Trophoblast cell (in vitro differentiated cells and primary cell): ENCODE results near the gene FGL2.

Experiments
- DNase-seq, 2 donors: peaks; one replicate each; pipeline ENCODE4 v3.0.0-alpha.2; 2016
- H2AFZ ChIP-seq: 2 replicates; pipeline ENCODE4 v1.6.1; 2013; ENCODE audit warnings: low read length, moderate library complexity, mild to moderate bottlenecking; ENCODE audit not compliant: insufficient read depth, poor library complexity
- H2AK5ac ChIP-seq: 2 replicates; pipeline ENCODE4 v1.6.1; 2013; ENCODE audit warnings: mild to moderate bottlenecking, low read length
- H2BK120ac ChIP-seq: 2 replicates; pipeline ENCODE4 v1.6.1; 2013; ENCODE audit warnings: low read length, mild to moderate bottlenecking, moderate library complexity; ENCODE audit not compliant: insufficient read depth, poor library complexity
- H2BK12ac ChIP-seq: 2 replicates; pipeline ENCODE4 v1.6.1; 2013; ENCODE audit warnings: mild to moderate bottlenecking, low read length, moderate library complexity
- H2BK5ac ChIP-seq: 2 replicates; pipeline ENCODE4 v1.6.1; 2013; ENCODE audit warnings: low read length, low read depth, moderate library complexity, mild to moderate bottlenecking; ENCODE audit not compliant: poor library complexity
- H3K14ac ChIP-seq: 2 replicates; pipeline ENCODE4 v1.6.1; 2013; ENCODE audit warnings: mild to moderate bottlenecking, low read length
- H3K18ac ChIP-seq: 2 replicates; pipeline ENCODE4 v1.6.1; 2013; ENCODE audit warnings: mild to moderate bottlenecking, low read length
- H3K23ac ChIP-seq: 2 replicates; pipeline ENCODE4 v1.6.1; 2013; ENCODE audit warnings: low read length
- H3K27ac ChIP-seq: 2 replicates; pipeline ENCODE4 v1.5.1; 2013; ENCODE audit warnings: low read depth, mild to moderate bottlenecking, inconsistent platforms, low read length, moderate library complexity
- H3K27me3 ChIP-seq: 2 replicates; pipeline ENCODE4 v1.6.1; 2013; ENCODE audit warnings: inconsistent platforms, mild to moderate bottlenecking, low read length, moderate library complexity; ENCODE audit not compliant: insufficient read depth
- H3K36me3 ChIP-seq, 2 experiments: 1 replicate in 1 of 2; 2 replicates in 1 of 2; pipeline ENCODE4 v1.6.1; 2013; ENCODE audit warnings: low read length in 2 of 2, mild to moderate bottlenecking in 2 of 2, moderate library complexity in 1 of 2; ENCODE audit not compliant: insufficient read depth in 2 of 2, control insufficient read depth in 1 of 2
- H3K4ac ChIP-seq: 2 replicates; pipeline ENCODE4 v1.6.1; 2013; ENCODE audit warnings: low read depth, mild to moderate bottlenecking, low read length, moderate library complexity
- H3K4me1 ChIP-seq, 2 experiments: 1 replicate in 1 of 2; 2 replicates in 1 of 2; pipeline ENCODE4 v1.6.1; 2013; ENCODE audit warnings: low read length in 2 of 2, mild to moderate bottlenecking in 2 of 2, moderate library complexity in 1 of 2; ENCODE audit not compliant: insufficient read depth in 2 of 2, control insufficient read depth in 1 of 2
- H3K4me2 ChIP-seq: 2 replicates; pipeline ENCODE4 v1.6.1; 2013; ENCODE audit warnings: inconsistent platforms, mild to moderate bottlenecking, low read length, moderate library complexity
- H3K4me3 ChIP-seq: 2 replicates; pipeline ENCODE4 v1.5.1; 2013; ENCODE audit warnings: mild to moderate bottlenecking, low read depth, low read length, inconsistent platforms
- H3K79me1 ChIP-seq: one replicate; pipeline ENCODE4 v1.6.1; 2013; ENCODE audit warnings: low read length
- H3K79me2 ChIP-seq: 2 replicates; pipeline ENCODE4 v1.6.1; 2013; ENCODE audit warnings: low read length, mild to moderate bottlenecking; ENCODE audit not compliant: control insufficient read depth, insufficient read depth, poor library complexity
- H3K9ac ChIP-seq: 2 replicates; pipeline ENCODE4 v1.6.1; 2013; ENCODE audit warnings: mild to moderate bottlenecking, low read length
- H3K9me3 ChIP-seq: 2 replicates; pipeline ENCODE4 v1.6.1; 2013; ENCODE audit warnings: low read depth, mild to moderate bottlenecking, control low read depth, inconsistent platforms, low read length; ENCODE audit not compliant: insufficient read depth
- H4K12ac ChIP-seq: 2 replicates; pipeline ENCODE4 v1.6.1; 2013; ENCODE audit warnings: low read depth, mild to moderate bottlenecking, low read length, moderate library complexity
- H4K8ac ChIP-seq: 2 replicates; pipeline ENCODE4 v1.6.1; 2013; ENCODE audit warnings: low read depth, mild to moderate bottlenecking, low read length, moderate library complexity
- H4K91ac ChIP-seq: one replicate; pipeline ENCODE4 v1.6.1; 2013; ENCODE audit warnings: low read depth, mild to moderate bottlenecking, low read length, moderate library complexity
- WGBS: extraction: QIAGEN DNeasy Blood & Tissue Kit; methylation state at CpG from one replicate; pipeline ENCODE4 v1.1.7; 2013; ENCODE audit warnings: missing lambda C conversion rate; ENCODE audit not compliant: insufficient read length, insufficient coverage; ENCODE audit errors: extremely low coverage; 5-methylcytosine and 5-hydroxymethylcytosine counted together

FGL2 gene

DNA sequence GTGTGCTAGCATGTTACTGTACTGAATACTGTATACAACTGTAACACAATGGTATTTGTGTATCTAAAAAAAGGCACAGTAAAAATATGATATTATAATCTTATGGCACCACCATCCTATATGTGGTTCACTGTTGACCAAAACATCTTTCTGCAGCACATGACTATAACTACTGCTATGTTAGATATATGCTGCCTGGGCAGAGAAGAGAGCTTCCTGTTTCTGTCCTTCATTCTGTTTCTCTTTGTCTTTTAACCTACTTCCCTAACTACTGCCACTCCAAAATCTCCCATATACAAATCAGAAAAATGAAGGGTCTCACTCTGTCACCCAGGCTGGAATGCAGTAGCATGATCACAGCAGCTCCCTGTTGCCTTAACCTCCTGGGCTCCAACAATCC lies 8.8 kb upstream of the FGL2 start:
- no peaks in the 10 kb centered on the region for H3K79me1 ChIP-seq
- no peak overlapping the region for H3K4ac ChIP-seq
- no peak overlapping the region for H3K4me2 ChIP-seq
- H2BK12ac ChIP-seq = no peak overlapping the region
- no peak overlapping the region for H3K4me3 ChIP-seq
- H3K27ac ChIP-seq = no peak overlapping the region
- H4K91ac ChIP-seq = no peak overlapping the region
- no peak overlapping the region for H2AFZ ChIP-seq
- no peak overlapping the region for H2BK120ac ChIP-seq
- no peak overlapping the region for H2AK5ac ChIP-seq
- H4K8ac ChIP-seq = no peak overlapping the region
- peaks cover 0 to 2% of the 10 kb centered on the region in 2 experiments for H3K36me3 ChIP-seq
- H2BK5ac ChIP-seq = no peak overlapping the region
- no peak overlapping the region for H4K12ac ChIP-seq
- no peak overlapping the region for H3K18ac ChIP-seq
- H3K27me3 ChIP-seq = no peaks in the 10 kb centered on the region
- H3K23ac ChIP-seq = no peak overlapping the region
- no peak overlapping the region for H3K9ac ChIP-seq
- H3K14ac ChIP-seq = no peak overlapping the region
- no peak for DNase-seq
- H3K79me2 ChIP-seq = no peaks in the 10 kb centered on the region
- no peaks in the 10 kb centered on the region for H3K4me1 ChIP-seq
- peaks cover 10% of the 10 kb centered on the region for H3K9me3 ChIP-seq

DNA sequence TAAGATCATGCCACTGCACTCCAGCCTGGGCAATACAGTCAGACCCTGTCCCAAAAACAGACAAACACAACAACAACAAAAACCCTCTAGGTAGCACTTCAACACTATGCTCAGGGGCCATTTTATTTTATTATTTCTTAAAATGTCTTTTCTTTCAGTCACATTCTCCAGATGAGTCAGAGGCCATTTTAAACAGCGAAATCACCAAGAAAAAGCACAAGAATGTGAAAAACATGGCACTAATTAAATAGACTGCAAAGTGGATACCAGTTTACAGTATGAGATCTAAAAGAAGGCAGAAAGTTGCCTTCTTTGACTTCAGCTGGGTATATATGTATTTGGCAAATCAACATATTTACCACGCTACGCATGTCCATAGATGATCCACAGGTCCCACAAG lies 6.1 kb upstream of the FGL2 start:
- Histone ChIP-seq H3K27me3 (no peaks in the 10 kb centered on the region), H2AK5ac (no peak overlapping the region), H2BK5ac (no peak overlapping the region), H3K4me1 (no peaks in the 10 kb centered on the region), H3K79me1 (no peaks in the 10 kb centered on the region), H4K12ac (no peak overlapping the region), H3K4me3 (no peak overlapping the region), H2BK12ac (no peak overlapping the region), H3K36me3 (peaks cover 0 to 2% of the 10 kb centered on the region in 2 experiments), H3K4me2 (no peak overlapping the region), H3K18ac (no peak overlapping the region), H2AFZ (no peak overlapping the region), H3K27ac (no peak overlapping the region), H2BK120ac (no peak overlapping the region), H3K14ac (no peak overlapping the region), H3K4ac (no peak overlapping the region), H4K91ac (no peak overlapping the region), H4K8ac (no peak overlapping the region), H3K79me2 (no peaks in the 10 kb centered on the region), H3K9me3 (peaks cover 9% of the 10 kb centered on the region), H3K23ac (no peak overlapping the region), H3K9ac (no peak overlapping the region)
- peak in 1 of 2 donors; percentile 20 for DNase-seq
- WGBS = no CpG with 5 or more reads among the region's 3 CpGs

DNA sequence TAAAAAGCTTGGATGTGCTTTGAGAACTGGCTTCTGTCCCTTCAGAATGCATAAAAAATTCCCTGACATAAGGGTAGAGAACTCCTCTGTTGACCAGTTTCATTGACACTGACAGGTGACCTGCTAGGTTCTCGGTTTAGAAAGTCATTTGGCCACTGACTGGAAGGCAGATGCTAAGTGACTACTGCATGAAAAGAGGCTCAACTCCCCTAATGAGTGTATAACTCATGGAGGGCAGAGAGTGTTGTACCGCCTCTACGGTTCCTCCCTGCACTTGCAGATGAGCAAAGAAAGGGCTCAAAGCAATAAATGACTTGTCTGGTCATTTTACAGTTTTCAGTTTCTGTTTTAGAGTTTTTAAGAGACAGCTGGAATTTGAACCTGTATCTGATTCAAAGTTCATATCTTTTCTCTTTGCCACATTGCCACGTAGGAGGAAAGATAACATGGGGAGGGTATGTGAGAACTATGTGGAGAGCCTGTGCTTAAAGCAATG lies 2.9 kb upstream of the FGL2 start:
- no CpG with 5 or more reads among the region's 4 CpGs for WGBS

DNA sequence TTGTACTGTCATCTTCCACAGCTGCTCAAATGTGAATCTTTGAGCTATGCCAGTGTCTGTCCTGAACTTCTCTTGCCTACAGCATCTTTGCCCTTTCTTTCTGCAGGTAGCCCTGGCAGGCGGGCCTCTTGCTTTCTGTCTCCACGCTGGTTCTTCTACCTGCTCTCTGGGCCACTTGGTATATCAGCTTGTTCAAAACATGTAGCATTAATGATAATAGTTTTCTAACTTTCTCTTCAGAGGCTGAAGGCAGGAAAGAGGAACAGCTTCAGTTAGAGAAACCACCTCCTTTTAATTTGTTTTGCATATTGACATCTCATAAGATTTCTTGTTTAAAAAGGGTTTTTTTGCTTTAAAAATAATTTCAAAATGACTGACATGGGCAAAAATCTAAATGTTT lies 923 bp upstream of the FGL2 start:
- no peak for DNase-seq
- WGBS = no CpG with 5 or more reads among the region's 2 CpGs
- no peak overlapping the region for H4K8ac ChIP-seq

More for the DNA sequence above, 2.9 kb upstream of the FGL2 start:
- Histone ChIP-seq H3K23ac (no peak overlapping the region), H3K79me1 (no peaks in the 10 kb centered on the region), H3K14ac (no peak overlapping the region), H3K9ac (no peak overlapping the region), H2BK5ac (no peak overlapping the region), H3K4me3 (no peak overlapping the region), H2BK12ac (no peak overlapping the region), H2BK120ac (no peak overlapping the region), H2AK5ac (no peak overlapping the region), H3K4ac (no peak overlapping the region), H3K27ac (no peak overlapping the region), H3K36me3 (no peaks in the 10 kb centered on the region), H3K4me1 (no peaks in the 10 kb centered on the region), H4K8ac (no peak overlapping the region), H3K9me3 (no peaks in the 10 kb centered on the region), H3K79me2 (no peaks in the 10 kb centered on the region), H4K91ac (no peak overlapping the region), H4K12ac (no peak overlapping the region), H2AFZ (no peak overlapping the region), H3K27me3 (no peaks in the 10 kb centered on the region), H3K4me2 (no peak overlapping the region), H3K18ac (no peak overlapping the region)
- no peak for DNase-seq

More for the DNA sequence above, 923 bp upstream of the FGL2 start:
- Histone ChIP-seq H3K4me1 (no peaks in the 10 kb centered on the region), H4K91ac (no peak overlapping the region), H3K4me3 (no peak overlapping the region), H3K4me2 (no peak overlapping the region), H2AK5ac (no peak overlapping the region), H2BK120ac (no peak overlapping the region), H3K79me1 (no peaks in the 10 kb centered on the region), H3K18ac (no peak overlapping the region), H3K14ac (no peak overlapping the region), H3K79me2 (no peaks in the 10 kb centered on the region), H4K12ac (no peak overlapping the region), H3K27ac (no peak overlapping the region), H3K9ac (no peak overlapping the region), H2AFZ (no peak overlapping the region), H2BK12ac (no peak overlapping the region), H3K23ac (no peak overlapping the region), H3K4ac (no peak overlapping the region), H3K27me3 (no peaks in the 10 kb centered on the region), H3K9me3 (no peaks in the 10 kb centered on the region), H2BK5ac (no peak overlapping the region), H3K36me3 (no peaks in the 10 kb centered on the region)
